H9 (cell line): Measurements from ENCODE around the gene CHMP1A. TPM values are rescaled to one million over a fixed set of nuclear protein-coding genes. Genes with fewer than 3 reads are reported as not detected.

Experiments
- DNase-seq: peaks from one replicate; pipeline ENCODE4 v3.0.0-alpha.2; 2017
- H2AFZ ChIP-seq: one replicate; pipeline ENCODE4 v1.6.1; 2013; ENCODE audit warnings: mild to moderate bottlenecking, low read length, control low read depth, moderate library complexity
- H2AK5ac ChIP-seq: 2 replicates; pipeline ENCODE4 v1.6.1; 2013; ENCODE audit warnings: low read length, control low read depth, mixed read lengths; ENCODE audit not compliant: insufficient read length
- H2BK120ac ChIP-seq: one replicate; pipeline ENCODE4 v1.6.1; 2013; ENCODE audit warnings: low read depth, mild to moderate bottlenecking, low read length, control low read depth, inconsistent platforms; ENCODE audit not compliant: poor library complexity, severe bottlenecking
- H2BK12ac ChIP-seq: 2 replicates; pipeline ENCODE4 v1.6.1; 2013; ENCODE audit warnings: low read length, control low read depth, mixed read lengths, low read depth; ENCODE audit not compliant: insufficient read length
- H2BK15ac ChIP-seq: 2 replicates; pipeline ENCODE4 v1.6.1; 2013; ENCODE audit warnings: low read depth, low read length, control low read depth
- H2BK20ac ChIP-seq: one replicate; pipeline ENCODE4 v1.6.1; 2013; ENCODE audit warnings: low read depth, mild to moderate bottlenecking, low read length, control low read depth, inconsistent platforms; ENCODE audit not compliant: poor library complexity, severe bottlenecking
- H2BK5ac ChIP-seq: 2 replicates; pipeline ENCODE4 v1.6.1; 2013; ENCODE audit warnings: low read length, control low read depth, mixed read lengths; ENCODE audit not compliant: insufficient read length
- H3K14ac ChIP-seq: 2 replicates; pipeline ENCODE4 v1.6.1; 2013; ENCODE audit warnings: low read length, control low read depth; ENCODE audit not compliant: insufficient read depth
- H3K18ac ChIP-seq: 2 replicates; pipeline ENCODE4 v1.6.1; 2013; ENCODE audit warnings: low read depth, mild to moderate bottlenecking, mixed read lengths, low read length, control low read depth; ENCODE audit not compliant: insufficient read length
- H3K23ac ChIP-seq: 2 replicates; pipeline ENCODE4 v1.6.1; 2013; ENCODE audit warnings: low read length, control low read depth, mixed read lengths, low read depth; ENCODE audit not compliant: insufficient read length
- H3K23me2 ChIP-seq: 2 replicates; pipeline ENCODE4 v1.6.1; 2013; ENCODE audit warnings: low read depth, mild to moderate bottlenecking, mixed read lengths, low read length, control low read depth; ENCODE audit not compliant: insufficient read length, poor library complexity, severe bottlenecking
- H3K27ac ChIP-seq: 2 replicates; pipeline ENCODE4 v1.5.1; 2013; ENCODE audit warnings: low read length, control low read depth, mixed read lengths, low read depth; ENCODE audit not compliant: insufficient read length
- H3K27me3 ChIP-seq: 2 replicates; pipeline ENCODE4 v1.6.1; 2013; ENCODE audit warnings: low read length, control low read depth, inconsistent platforms; ENCODE audit not compliant: insufficient read depth
- H3K4ac ChIP-seq: 2 replicates; pipeline ENCODE4 v1.6.1; 2013; ENCODE audit warnings: low read depth, mild to moderate bottlenecking, control low read depth, inconsistent platforms, low read length, moderate library complexity
- H3K4me1 ChIP-seq: 2 replicates; pipeline ENCODE4 v1.6.1; 2013; ENCODE audit warnings: low read length, control low read depth, inconsistent platforms; ENCODE audit not compliant: insufficient read depth
- H3K4me2 ChIP-seq: 2 replicates; pipeline ENCODE4 v1.6.1; 2013; ENCODE audit warnings: low read length, control low read depth, mixed read lengths; ENCODE audit not compliant: insufficient read length, insufficient read depth
- H3K56ac ChIP-seq: 2 replicates; pipeline ENCODE4 v1.6.1; 2013; ENCODE audit warnings: low read depth, mild to moderate bottlenecking, mixed read lengths, low read length, control low read depth; ENCODE audit not compliant: insufficient read length
- H3K79me1 ChIP-seq: 2 replicates; pipeline ENCODE4 v1.6.1; 2013; ENCODE audit warnings: low read depth, mild to moderate bottlenecking, moderate library complexity, low read length, control low read depth, inconsistent platforms; ENCODE audit not compliant: insufficient read depth, poor library complexity, severe bottlenecking
- H3K79me2 ChIP-seq: 2 replicates; pipeline ENCODE4 v1.6.1; 2013; ENCODE audit warnings: low read length, control low read depth, inconsistent platforms; ENCODE audit not compliant: insufficient read depth
- H3K9ac ChIP-seq: 2 replicates; pipeline ENCODE4 v1.6.1; 2013; ENCODE audit warnings: low read length, control low read depth, mixed read lengths; ENCODE audit not compliant: insufficient read length; ENCODE audit errors: extremely low read depth
- H3K9me3 ChIP-seq: one replicate; pipeline ENCODE4 v1.6.1; 2013; ENCODE audit warnings: low read depth, low read length, inconsistent platforms; ENCODE audit not compliant: control insufficient read depth
- H3T11ph ChIP-seq: one replicate; pipeline ENCODE4 v1.6.1; 2013; ENCODE audit warnings: mild to moderate bottlenecking, low read length, control low read depth, inconsistent platforms
- H4K20me1 ChIP-seq: one replicate; pipeline ENCODE4 v1.6.1; 2013; ENCODE audit not compliant: control insufficient read depth, insufficient read length, insufficient read depth
- H4K5ac ChIP-seq: 2 replicates; pipeline ENCODE4 v1.6.1; 2013; ENCODE audit warnings: low read depth, mild to moderate bottlenecking, mixed read lengths, low read length, control low read depth; ENCODE audit not compliant: insufficient read length
- H4K8ac ChIP-seq: replicated peaks from 2 replicates; pipeline ENCODE4 v1.6.1; 2013; ENCODE audit warnings: low read length, control low read depth, mixed read lengths, low read depth; ENCODE audit not compliant: insufficient read length
- H4K91ac ChIP-seq: 2 replicates; pipeline ENCODE4 v1.6.1; 2013; ENCODE audit warnings: low read depth, mild to moderate bottlenecking, moderate library complexity, mixed read lengths, low read length, control low read depth; ENCODE audit not compliant: insufficient read length
- H3K27ac Mint-ChIP-seq, 3 experiments: 2 replicates in 2 of 3; 3 replicates in 1 of 3; pipeline ENCODE4 v1.8.0; 2020 to 2021; ENCODE audit warnings: mixed read lengths in 3 of 3, mild to moderate bottlenecking in 1 of 3, moderate library complexity in 1 of 3
- H3K27me3 Mint-ChIP-seq: 2 replicates; pipeline ENCODE4 v1.8.0; 2021; ENCODE audit warnings: low read depth, mild to moderate bottlenecking, moderate library complexity, mixed read lengths
- H3K36me3 Mint-ChIP-seq, 3 experiments: 2 replicates in 2 of 3; 3 replicates in 1 of 3; pipeline ENCODE4 v1.8.0; 2020 to 2021; ENCODE audit warnings: low read depth in 3 of 3, mixed read lengths in 3 of 3; ENCODE audit not compliant: insufficient read depth in 1 of 3
- H3K4me1 Mint-ChIP-seq, 2 experiments: 2 replicates each; pipeline ENCODE4 v1.8.0; 2020; ENCODE audit warnings: mixed read lengths in 2 of 2
- H3K4me3 Mint-ChIP-seq, 2 experiments: 2 replicates in 1 of 2; 3 replicates in 1 of 2; pipeline ENCODE4 v1.8.0; 2020 to 2021; ENCODE audit warnings: mild to moderate bottlenecking in 2 of 2, mixed read lengths in 2 of 2, moderate library complexity in 1 of 2
- H3K9me3 Mint-ChIP-seq, 2 experiments: 2 replicates in 1 of 2; 3 replicates in 1 of 2; pipeline ENCODE4 v1.8.0; 2020; ENCODE audit warnings: mild to moderate bottlenecking in 2 of 2, mixed read lengths in 2 of 2, moderate library complexity in 1 of 2
- CTCF ChIP-seq: fragments of 200-600 bp; sonication (generic); conservative IDR thresholded peaks from 3 replicates; pipeline ENCODE4 v1.8.0; 2021; ENCODE audit warnings: antibody characterized with exemption, mild to moderate bottlenecking
- WGBS: extraction: QIAGEN DNeasy Blood & Tissue Kit; methylation state at CpG from one replicate; pipeline ENCODE4 v1.1.7; 2013; ENCODE audit warnings: missing lambda C conversion rate, low lambda C conversion rate, mixed read lengths; ENCODE audit not compliant: insufficient read length; ENCODE audit errors: extremely low coverage; 5-methylcytosine and 5-hydroxymethylcytosine counted together
- total RNA-seq: library from RNA; stranded (reverse); gene quantifications from 2 replicates; pipeline ENCODE4 v1.2.1, GENCODE V29; 2021

CHMP1A gene
- total RNA-seq, 1 experiment from 2014 or later = 89.6 TPM

- Histone ChIP-seq H3K79me1 (peaks cover 2% of the 10 kb centered on the region), H3K9me3 (no peaks in the 10 kb centered on the region), H3K4me1 (no peaks in the 10 kb centered on the region), H3K27me3 (no peaks in the 10 kb centered on the region), H4K5ac (no peak overlapping the region), H3K14ac (no peak overlapping the region; the same call in 1 of the 2 replicates), H2BK12ac (no peak overlapping the region), H4K91ac (no peak overlapping the region), H3K23me2 (peaks cover 7% of the 10 kb centered on the region), H2AK5ac (no peak overlapping the region), H4K20me1 (no peaks in the 10 kb centered on the region), H3K18ac (no peak overlapping the region), H3K56ac (no peak overlapping the region), H2BK120ac (no peak overlapping the region), H3K9ac (peak overlapping the region; percentile 81), H3K4ac (no peak overlapping the region), H3K27ac (no peak overlapping the region), H2BK5ac (no peak overlapping the region), H3K23ac (no peak overlapping the region), H4K8ac (no peak overlapping the region), H2BK15ac (no peak overlapping the region), H3K4me2 (peak overlapping the region; percentile 84), H3K79me2 (peaks cover 5% of the 10 kb centered on the region; the same call in 1 of the 2 replicates), H2AFZ (no peak overlapping the region), H2BK20ac (no peak overlapping the region), H3T11ph (no peak overlapping the region)
- TF ChIP-seq CTCF = no peak
- Mint-ChIP-seq H3K36me3 (peaks cover 45 to 57% (median 56%) of the 10 kb centered on the region in 3 experiments), H3K27ac (peak overlapping the region in 2 of 3 experiments; percentile 44 to 60; a peak in 1 of 7 replicates), H3K4me3 (peak overlapping the region; percentile 84 to 92), H3K27me3 (peaks cover 2% of the 10 kb centered on the region; the same call in 1 of the 2 replicates), H3K4me1 (peaks cover 9 to 14% of the 10 kb centered on the region in 2 experiments), H3K9me3 (peaks cover 7 to 9% of the 10 kb centered on the region in 2 experiments; a peak in 4 of 5 replicates)
- DNase-seq = no peak
- no CpG with 5 or more reads among the region's 27 CpGs for WGBS
These were observed 842 bp upstream of the CHMP1A start for GRCh38 chr16:89658221-89658879.
